HepG2 (cell line): ENCODE measurements around the gene GGT7.

Experiments
- EZH2 ChIP-seq: conservative IDR thresholded peaks from 2 replicates; pipeline ENCODE4 v1.6.1; 2012; ENCODE audit warnings: mild to moderate bottlenecking, low read depth, low read length, moderate library complexity
- HHEX ChIP-seq: IDR thresholded peaks from 2 replicates; pipeline ENCODE4 v1.6.1; 2016; ENCODE audit warnings: control low read depth
- NFATC3 ChIP-seq: sonication (generic); formaldehyde crosslinking; IDR thresholded peaks from 2 replicates; pipeline ENCODE4 v1.5.1; 2020; ENCODE audit warnings: mild to moderate bottlenecking, missing genetic modification reagents
- POLR2A ChIP-seq, 2 experiments: IDR thresholded peaks; 2 replicates each; pipeline ENCODE4 v1.6.1; 2011; ENCODE audit warnings: low read depth in 2 of 2, low read length in 2 of 2, mild to moderate bottlenecking in 1 of 2, moderate library complexity in 1 of 2; ENCODE audit not compliant: insufficient read depth in 1 of 2
- SIN3A ChIP-seq: IDR thresholded peaks from 2 replicates; pipeline ENCODE4 v1.6.1; 2011; ENCODE audit warnings: low read depth, mild to moderate bottlenecking, control low read depth, low read length, borderline replicate concordance
- TBP ChIP-seq: sonication (generic); formaldehyde crosslinking; IDR thresholded peaks from 2 replicates; pipeline ENCODE4 v1.5.0; 2020; ENCODE audit warnings: missing genetic modification reagents
- XRCC5 ChIP-seq: fragments of 200-400 bp; formaldehyde crosslinking; optimal IDR thresholded peaks from 2 replicates; pipeline ENCODE3; 2017; ENCODE audit warnings: mild to moderate bottlenecking, low read length
- ZNF430 ChIP-seq: sonication (generic); formaldehyde crosslinking; IDR thresholded peaks from 2 replicates; pipeline ENCODE4 v1.9.0; 2021; ENCODE audit warnings: mild to moderate bottlenecking, missing genetic modification reagents
- TF ChIP-seq, protein P1 (sequence below): IDR thresholded peaks from 2 replicates; pipeline ENCODE4 v1.6.1; 2016; ENCODE audit warnings: low read depth, borderline replicate concordance
- TF ChIP-seq, protein P2 (sequence below): sonication (generic); formaldehyde crosslinking; IDR thresholded peaks from 2 replicates; pipeline ENCODE4 v1.5.0; 2020; ENCODE audit warnings: mild to moderate bottlenecking, missing genetic modification reagents, moderate library complexity
- TF ChIP-seq, protein P3 (sequence below): sonication (generic); formaldehyde crosslinking; IDR thresholded peaks from 2 replicates; pipeline ENCODE4 v1.4.0; 2020; ENCODE audit warnings: mild to moderate bottlenecking, missing genetic modification reagents

DNA sequence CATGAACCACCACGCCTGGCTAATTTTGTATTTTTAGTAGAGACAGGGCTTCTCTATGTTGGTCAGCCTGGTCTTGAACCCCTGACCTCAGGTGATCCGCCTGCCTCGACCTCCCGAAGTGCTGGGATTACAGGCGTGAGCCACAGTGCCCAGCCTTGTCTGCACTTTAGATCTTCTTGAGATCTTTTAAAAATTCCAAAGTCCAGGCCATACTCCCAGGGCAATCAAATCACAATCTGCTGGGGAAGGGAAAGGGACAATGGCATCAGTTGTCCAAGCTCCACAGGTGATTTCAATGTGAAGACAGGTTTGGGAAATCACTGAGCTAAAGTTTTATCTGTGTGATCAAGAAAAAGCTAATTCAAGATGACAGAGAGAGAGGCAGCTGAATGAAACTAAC lies 64.1 kb downstream of the GGT7 start:
- TF ChIP-seq, protein P1, sequence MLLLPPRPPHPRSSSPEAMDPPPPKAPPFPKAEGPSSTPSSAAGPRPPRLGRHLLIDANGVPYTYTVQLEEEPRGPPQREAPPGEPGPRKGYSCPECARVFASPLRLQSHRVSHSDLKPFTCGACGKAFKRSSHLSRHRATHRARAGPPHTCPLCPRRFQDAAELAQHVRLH (CRISPR knock-in tag), result no peak
- TF ChIP-seq XRCC5 (no peak), SIN3A (no peak), NFATC3 (CRISPR knock-in tag) (no peak), POLR2A (IDR thresholded peaks at IDR 0.05; ENCODE audit: insufficient read depth in 1 of 2, low read depth in 2 of 2, low read length in 2 of 2) (no peak), EZH2 (no peak), ZNF430 (CRISPR knock-in tag) (no peak), HHEX (CRISPR knock-in tag) (no peak), TBP (CRISPR knock-in tag) (no peak)
- TF ChIP-seq, protein P2, sequence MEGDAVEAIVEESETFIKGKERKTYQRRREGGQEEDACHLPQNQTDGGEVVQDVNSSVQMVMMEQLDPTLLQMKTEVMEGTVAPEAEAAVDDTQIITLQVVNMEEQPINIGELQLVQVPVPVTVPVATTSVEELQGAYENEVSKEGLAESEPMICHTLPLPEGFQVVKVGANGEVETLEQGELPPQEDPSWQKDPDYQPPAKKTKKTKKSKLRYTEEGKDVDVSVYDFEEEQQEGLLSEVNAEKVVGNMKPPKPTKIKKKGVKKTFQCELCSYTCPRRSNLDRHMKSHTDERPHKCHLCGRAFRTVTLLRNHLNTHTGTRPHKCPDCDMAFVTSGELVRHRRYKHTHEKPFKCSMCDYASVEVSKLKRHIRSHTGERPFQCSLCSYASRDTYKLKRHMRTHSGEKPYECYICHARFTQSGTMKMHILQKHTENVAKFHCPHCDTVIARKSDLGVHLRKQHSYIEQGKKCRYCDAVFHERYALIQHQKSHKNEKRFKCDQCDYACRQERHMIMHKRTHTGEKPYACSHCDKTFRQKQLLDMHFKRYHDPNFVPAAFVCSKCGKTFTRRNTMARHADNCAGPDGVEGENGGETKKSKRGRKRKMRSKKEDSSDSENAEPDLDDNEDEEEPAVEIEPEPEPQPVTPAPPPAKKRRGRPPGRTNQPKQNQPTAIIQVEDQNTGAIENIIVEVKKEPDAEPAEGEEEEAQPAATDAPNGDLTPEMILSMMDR, result no peak
- TF ChIP-seq, protein P3, sequence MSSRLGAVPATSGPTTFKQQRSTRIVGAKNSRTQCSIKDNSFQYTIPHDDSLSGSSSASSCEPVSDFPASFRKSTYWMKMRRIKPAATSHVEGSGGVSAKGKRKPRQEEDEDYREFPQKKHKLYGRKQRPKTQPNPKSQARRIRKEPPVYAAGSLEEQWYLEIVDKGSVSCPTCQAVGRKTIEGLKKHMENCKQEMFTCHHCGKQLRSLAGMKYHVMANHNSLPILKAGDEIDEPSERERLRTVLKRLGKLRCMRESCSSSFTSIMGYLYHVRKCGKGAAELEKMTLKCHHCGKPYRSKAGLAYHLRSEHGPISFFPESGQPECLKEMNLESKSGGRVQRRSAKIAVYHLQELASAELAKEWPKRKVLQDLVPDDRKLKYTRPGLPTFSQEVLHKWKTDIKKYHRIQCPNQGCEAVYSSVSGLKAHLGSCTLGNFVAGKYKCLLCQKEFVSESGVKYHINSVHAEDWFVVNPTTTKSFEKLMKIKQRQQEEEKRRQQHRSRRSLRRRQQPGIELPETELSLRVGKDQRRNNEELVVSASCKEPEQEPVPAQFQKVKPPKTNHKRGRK (CRISPR knock-in tag), result no peak
